LNCAP (cell line): ENCODE measurements around the gene FOXI2.

Source experiments
- TF ChIP-seq, protein P1 (sequence below): fragments of 450-650 bp; IDR thresholded peaks from 2 replicates; pipeline ENCODE4 v1.5.1; 2017; ENCODE audit warnings: mild to moderate bottlenecking

The FOXI2 gene

DNA sequence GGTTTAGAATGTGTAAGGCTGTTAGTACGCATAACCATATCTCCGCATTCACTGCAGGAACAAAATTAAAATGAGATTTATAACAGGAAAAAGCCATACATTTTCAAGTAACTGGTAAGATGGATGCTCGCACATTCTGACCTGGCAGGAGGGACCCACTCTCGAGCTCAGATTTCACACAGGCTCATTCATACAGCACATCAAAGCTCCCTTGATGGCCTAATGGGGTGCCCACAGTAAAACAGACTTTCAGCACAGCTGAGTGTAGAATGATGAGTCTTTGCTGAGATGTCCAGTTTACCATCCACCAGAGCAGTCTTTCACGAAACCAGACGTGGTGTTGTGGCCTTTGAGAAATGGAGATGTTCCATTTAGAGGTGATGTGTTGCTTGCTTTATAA is 8.9 kb downstream of the FOXI2 start:
- TF ChIP-seq, protein P1, sequence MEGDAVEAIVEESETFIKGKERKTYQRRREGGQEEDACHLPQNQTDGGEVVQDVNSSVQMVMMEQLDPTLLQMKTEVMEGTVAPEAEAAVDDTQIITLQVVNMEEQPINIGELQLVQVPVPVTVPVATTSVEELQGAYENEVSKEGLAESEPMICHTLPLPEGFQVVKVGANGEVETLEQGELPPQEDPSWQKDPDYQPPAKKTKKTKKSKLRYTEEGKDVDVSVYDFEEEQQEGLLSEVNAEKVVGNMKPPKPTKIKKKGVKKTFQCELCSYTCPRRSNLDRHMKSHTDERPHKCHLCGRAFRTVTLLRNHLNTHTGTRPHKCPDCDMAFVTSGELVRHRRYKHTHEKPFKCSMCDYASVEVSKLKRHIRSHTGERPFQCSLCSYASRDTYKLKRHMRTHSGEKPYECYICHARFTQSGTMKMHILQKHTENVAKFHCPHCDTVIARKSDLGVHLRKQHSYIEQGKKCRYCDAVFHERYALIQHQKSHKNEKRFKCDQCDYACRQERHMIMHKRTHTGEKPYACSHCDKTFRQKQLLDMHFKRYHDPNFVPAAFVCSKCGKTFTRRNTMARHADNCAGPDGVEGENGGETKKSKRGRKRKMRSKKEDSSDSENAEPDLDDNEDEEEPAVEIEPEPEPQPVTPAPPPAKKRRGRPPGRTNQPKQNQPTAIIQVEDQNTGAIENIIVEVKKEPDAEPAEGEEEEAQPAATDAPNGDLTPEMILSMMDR: no peak

DNA sequence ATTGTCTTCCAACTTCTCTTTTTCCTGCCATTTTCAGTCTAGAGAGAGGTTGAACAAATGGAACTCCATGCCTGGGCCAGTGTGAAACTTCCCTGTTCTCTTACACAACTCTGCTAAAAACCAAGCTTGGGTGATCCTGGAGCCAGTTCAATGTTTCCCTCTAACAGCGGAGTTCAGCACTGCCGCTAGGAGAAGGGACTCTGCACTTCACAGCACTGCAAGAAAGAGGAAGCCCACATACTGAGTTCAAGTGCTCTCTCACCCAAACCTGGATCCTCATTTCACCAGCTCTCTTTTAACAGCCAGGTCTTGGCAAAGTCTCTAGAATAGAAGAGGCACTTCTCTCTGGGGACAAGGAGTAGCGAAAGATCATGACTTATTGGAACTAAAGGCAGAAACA is 18.8 kb downstream of the FOXI2 start:
- TF ChIP-seq, protein P1: no peak

DNA sequence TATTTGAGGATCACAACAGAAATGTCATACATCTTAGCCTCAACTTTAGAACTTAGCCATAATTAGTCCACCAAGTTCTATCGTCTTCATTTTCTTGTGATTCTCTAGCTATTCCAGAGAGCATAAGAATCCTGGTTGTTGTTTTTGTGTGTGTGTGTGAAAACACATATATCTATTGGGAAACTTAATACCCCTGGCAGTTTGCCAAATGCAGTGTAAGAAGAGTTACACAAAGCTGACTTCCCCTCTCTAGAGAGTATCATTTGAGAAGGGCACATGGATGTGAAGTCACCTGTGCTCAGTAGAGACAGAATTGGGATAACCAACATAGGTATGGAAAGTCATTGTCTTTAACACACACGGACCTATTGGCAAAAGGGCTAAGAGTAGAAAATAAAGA is 19.3 kb downstream of the FOXI2 start:
- TF ChIP-seq, protein P1: no peak

DNA sequence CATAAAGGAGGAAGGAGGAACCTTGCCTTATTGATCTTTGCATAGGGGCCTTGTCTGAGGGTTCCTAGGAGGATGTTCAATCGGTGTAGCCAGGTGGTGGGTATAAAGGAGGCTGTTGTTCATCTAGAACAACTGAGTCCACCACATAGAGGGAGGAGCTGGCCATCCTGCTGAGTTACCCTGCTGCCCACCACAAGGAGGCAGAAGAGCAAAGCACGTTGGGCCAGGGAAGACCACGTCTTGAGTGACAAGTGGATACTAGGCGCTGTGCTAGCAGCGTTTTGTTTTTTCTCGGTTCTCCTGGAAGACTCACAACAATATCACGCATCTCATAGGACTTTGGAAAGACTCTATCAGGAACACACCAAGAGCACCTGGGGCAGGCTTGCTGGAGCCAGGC is 20.0 kb downstream of the FOXI2 start:
- TF ChIP-seq, protein P1: no peak

DNA sequence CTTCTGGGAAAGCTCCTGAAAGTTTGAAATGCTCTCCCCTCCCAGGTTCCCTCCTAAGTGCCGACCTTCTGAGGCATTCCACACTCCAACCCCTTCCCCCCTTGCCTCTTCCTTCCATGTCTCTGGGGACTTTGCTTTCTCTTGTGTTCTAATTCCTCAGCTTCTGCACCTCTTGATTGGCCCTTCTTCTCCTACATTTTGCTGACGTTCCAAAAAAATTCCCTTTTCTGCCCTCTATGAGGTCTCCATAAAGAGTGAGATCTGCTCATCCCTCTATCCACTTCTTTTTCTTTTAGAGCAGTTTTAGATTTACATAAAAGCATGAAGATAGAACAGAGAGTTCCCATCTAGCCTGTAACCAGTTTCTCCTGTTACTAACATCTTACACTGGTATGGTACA is 22.3 kb downstream of the FOXI2 start:
- TF ChIP-seq, protein P1: no peak

DNA sequence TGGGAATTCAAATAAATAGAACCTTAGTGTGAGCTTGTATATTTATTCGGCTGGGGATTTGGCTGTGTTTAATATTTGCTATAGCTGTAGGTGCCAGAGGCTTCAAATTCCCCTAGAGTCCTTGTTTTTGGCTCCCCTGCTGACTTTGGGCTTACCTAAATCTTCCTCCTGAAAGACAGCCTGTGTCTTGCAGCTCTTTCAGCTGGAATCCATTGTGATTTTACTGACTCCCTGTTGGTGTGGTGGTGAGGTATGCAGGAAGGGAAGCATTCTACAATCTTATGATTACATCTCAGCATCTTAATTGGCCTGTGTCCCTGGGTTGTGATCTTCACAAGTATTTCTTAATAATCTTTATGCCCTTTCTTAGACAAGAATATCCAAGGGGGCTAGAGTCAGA is 25.9 kb downstream of the FOXI2 start:
- TF ChIP-seq, protein P1: no peak

DNA sequence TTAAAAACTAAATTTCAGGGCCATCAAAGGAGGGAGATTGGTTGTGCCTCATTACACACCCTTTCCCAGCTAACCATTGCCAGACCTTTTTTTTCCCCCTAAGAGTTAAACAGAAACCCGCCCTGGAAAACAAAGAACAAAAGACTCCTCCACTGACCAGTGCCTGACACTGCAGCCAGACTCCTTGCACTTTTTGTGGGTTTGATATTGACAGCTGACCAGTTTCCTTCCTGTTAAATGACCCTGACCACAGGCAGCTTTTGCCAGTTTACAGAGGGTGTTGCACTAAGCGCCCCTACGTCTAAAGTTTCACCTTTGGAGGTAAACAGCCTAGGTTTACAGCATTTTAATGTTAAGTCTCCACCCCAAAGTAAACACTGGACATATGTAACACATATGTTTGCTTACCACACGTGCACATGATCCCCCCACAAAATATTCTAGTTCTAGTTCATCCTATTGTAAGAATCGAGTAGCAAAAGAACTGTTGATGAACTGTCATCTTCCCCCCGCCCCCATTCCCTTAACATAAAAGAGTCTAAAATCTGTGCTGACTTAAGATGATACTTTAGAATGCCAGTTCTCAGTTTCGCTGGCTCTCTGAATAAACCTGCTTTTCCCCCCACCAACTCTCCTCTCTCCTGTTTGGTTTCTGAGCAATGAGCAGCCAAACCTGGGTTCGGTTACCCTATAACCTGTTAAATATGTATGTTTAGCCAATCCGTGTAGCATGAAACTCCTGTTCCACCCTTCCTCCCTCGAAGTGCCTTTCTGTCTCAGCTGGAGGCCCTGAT is 38.0 kb downstream of the FOXI2 start:
- TF ChIP-seq, protein P1: no peak

DNA sequence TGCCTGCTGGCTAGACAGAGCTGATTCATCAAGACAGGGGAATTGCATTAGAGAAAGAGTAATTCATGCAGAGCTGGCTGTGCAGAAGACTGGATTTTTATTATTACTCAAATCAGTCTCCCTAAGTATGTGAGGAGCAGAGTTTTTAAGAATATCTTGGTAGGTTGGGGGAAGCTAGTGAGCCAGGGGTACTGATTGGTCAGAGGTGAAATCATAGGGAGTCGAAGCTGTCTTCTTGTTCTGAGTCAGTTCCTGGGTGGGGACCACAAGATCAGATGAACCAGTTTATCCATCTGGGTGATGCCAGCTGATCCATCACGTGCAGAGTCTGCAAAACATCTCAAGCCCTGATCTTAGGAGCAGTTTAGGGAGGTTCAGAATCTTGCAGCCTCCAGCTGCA is 39.8 kb downstream of the FOXI2 start:
- TF ChIP-seq, protein P1: no peak
